HUES48 (cell line): ENCODE results near the gene BST2.

Experiments
- H3K27ac ChIP-seq: one replicate; pipeline ENCODE4 v1.7.0; 2013; ENCODE audit warnings: low read depth, low read length, inconsistent platforms
- H3K27me3 ChIP-seq: 2 replicates; pipeline ENCODE4 v1.6.1; 2013; ENCODE audit warnings: mild to moderate bottlenecking, low read length; ENCODE audit not compliant: control insufficient read depth, insufficient read depth
- H3K36me3 ChIP-seq: 2 replicates; pipeline ENCODE4 v1.6.1; 2013; ENCODE audit warnings: low read length; ENCODE audit not compliant: control insufficient read depth, insufficient read depth
- H3K4me1 ChIP-seq: 2 replicates; pipeline ENCODE4 v1.6.1; 2013; ENCODE audit warnings: mild to moderate bottlenecking, low read length; ENCODE audit not compliant: control insufficient read depth, insufficient read depth
- H3K4me3 ChIP-seq: 2 replicates; pipeline ENCODE4 v1.5.1; 2013; ENCODE audit warnings: mild to moderate bottlenecking, low read depth, low read length
- H3K9ac ChIP-seq: 2 replicates; pipeline ENCODE4 v1.6.1; 2013; ENCODE audit warnings: mild to moderate bottlenecking, low read depth, low read length, moderate library complexity
- H3K9me3 ChIP-seq: 2 replicates; pipeline ENCODE4 v1.6.1; 2013; ENCODE audit warnings: low read length; ENCODE audit not compliant: control insufficient read depth, insufficient read depth

BST2 gene

GRCh38 chr19:17419154-17419620, 13.8 kb upstream of the BST2 start:
- H3K9ac ChIP-seq, result peak overlapping the region; percentile 27; the same call in 1 of the 2 replicates
- H3K36me3 ChIP-seq, result 0 out of 2 replicates have a peak, but pooled peaks cover 5% of the 10 kb centered on the region
- peak overlapping the region; percentile 82 for H3K27ac ChIP-seq
- H3K27me3 ChIP-seq, result peaks cover 11% of the 10 kb centered on the region
- H3K4me1 ChIP-seq, result peaks cover 19% of the 10 kb centered on the region; the same call in 1 of the 2 replicates
- H3K4me3 ChIP-seq, result peak overlapping the region; percentile 56
- no peaks in the 10 kb centered on the region for H3K9me3 ChIP-seq

- Histone ChIP-seq H3K27ac (peak overlapping the region; percentile 82), H3K9ac (no peak overlapping the region), H3K4me3 (peak overlapping the region; percentile 56; the same call in 1 of the 2 replicates), H3K9me3 (no peaks in the 10 kb centered on the region), H3K4me1 (peaks cover 19% of the 10 kb centered on the region; the same call in 1 of the 2 replicates), H3K36me3 (0 out of 2 replicates have a peak, but pooled peaks cover 3% of the 10 kb centered on the region), H3K27me3 (peaks cover 11% of the 10 kb centered on the region)
Measured at GRCh38 chr19:17418710-17419109, 13.3 kb upstream of the BST2 start.

GRCh38 chr19:17415121-17415520, 9.7 kb upstream of the BST2 start:
- H3K4me1 ChIP-seq, result peaks cover 21% of the 10 kb centered on the region; the same call in 1 of the 2 replicates
- H3K27me3 ChIP-seq, result peaks cover 11% of the 10 kb centered on the region
- H3K36me3 ChIP-seq, result no peaks in the 10 kb centered on the region
- H3K9me3 ChIP-seq, result no peaks in the 10 kb centered on the region
- H3K27ac ChIP-seq, result peak overlapping the region; percentile 94
- H3K9ac ChIP-seq, result no peak overlapping the region
- H3K4me3 ChIP-seq, result peak overlapping the region; percentile 48

DNA sequence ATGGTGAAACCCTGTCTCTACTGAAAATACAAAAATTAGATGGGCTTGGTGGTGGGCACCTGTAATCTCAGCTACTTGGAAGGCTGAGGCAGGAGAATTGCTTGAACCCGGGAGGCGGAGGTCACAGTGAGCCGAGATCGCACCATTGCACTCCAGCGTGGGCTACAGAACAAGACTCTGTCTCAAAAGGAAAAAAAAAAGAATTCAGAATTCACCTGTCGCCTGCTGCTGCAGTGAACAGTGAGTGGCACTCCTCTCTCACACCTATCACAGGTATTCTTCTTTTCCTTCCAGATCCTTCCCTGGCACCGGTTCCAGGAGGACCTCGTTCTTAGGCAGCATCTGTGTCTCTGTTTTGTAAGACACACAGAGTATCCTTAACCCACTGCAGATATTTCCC, 8.7 kb upstream of the BST2 start:
- Histone ChIP-seq H3K4me1 (peaks cover 19% of the 10 kb centered on the region; the same call in 1 of the 2 replicates), H3K36me3 (no peaks in the 10 kb centered on the region), H3K9ac (no peak overlapping the region), H3K9me3 (no peaks in the 10 kb centered on the region), H3K4me3 (no peak overlapping the region), H3K27me3 (peaks cover 11% of the 10 kb centered on the region), H3K27ac (peak overlapping the region; percentile 94)

GRCh38 chr19:17411801-17412200, 6.4 kb upstream of the BST2 start:
- H3K9ac ChIP-seq, result no peak overlapping the region
- no peak overlapping the region for H3K27ac ChIP-seq
- H3K4me1 ChIP-seq, result peaks cover 15% of the 10 kb centered on the region; the same call in 1 of the 2 replicates
- H3K36me3 ChIP-seq, result no peaks in the 10 kb centered on the region
- H3K9me3 ChIP-seq, result no peaks in the 10 kb centered on the region
- H3K27me3 ChIP-seq, result peaks cover 9% of the 10 kb centered on the region
- H3K4me3 ChIP-seq, result no peak overlapping the region

DNA sequence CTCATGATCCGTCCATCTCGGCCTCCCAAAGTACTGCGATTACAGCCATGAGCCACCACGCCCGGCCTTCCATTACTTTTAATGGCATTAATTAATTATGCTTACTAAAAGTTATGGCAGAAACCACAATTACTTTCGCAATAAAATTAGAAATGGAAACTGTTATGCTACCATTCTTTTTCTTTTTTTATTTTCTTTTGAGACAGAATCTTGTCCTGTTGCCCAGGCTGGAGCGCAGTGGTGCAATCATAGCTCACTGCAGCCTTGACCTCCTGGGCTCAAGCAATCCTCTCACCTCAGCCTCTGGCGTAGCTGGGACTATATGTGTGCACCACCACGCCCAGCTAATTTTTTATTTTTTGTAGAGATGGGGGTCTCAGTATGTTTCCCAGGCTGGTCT, 4.6 kb upstream of the BST2 start:
- peaks cover 14% of the 10 kb centered on the region; the same call in 1 of the 2 replicates for H3K4me1 ChIP-seq
- no peak overlapping the region for H3K9ac ChIP-seq
- no peak overlapping the region for H3K4me3 ChIP-seq
- no peak overlapping the region for H3K27ac ChIP-seq
- H3K27me3 ChIP-seq, result no peaks in the 10 kb centered on the region; the same call in 1 of the 2 replicates
- H3K36me3 ChIP-seq, result no peaks in the 10 kb centered on the region
- H3K9me3 ChIP-seq, result no peaks in the 10 kb centered on the region

DNA sequence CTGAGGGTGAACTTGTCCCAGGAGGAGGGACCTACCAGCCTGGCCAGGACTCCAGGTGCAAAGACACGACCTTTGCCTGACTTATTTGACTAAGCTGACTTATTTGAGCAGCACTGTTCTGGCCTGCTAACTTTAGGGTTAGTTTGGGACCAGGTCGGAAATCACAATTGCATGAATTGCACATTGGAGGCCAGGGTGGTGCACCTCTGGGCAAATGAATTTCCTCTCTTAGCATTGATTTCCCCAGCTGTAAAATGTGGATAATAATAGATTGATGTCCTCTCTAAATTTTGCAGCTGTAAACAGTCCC, 1.4 kb upstream of the BST2 start:
- H3K4me3 ChIP-seq, result no peak overlapping the region

GRCh38 chr19:17406046-17406886, 836 bp upstream of the BST2 start:
- H3K4me3 ChIP-seq, result no peak overlapping the region
- H3K4me1 ChIP-seq, result peaks cover 8% of the 10 kb centered on the region; the same call in 1 of the 2 replicates
- H3K27me3 ChIP-seq, result no peaks in the 10 kb centered on the region
- peak overlapping the region; percentile 95 for H3K27ac ChIP-seq
- no peaks in the 10 kb centered on the region; the same call in 1 of the 2 replicates for H3K36me3 ChIP-seq
- H3K9me3 ChIP-seq, result no peaks in the 10 kb centered on the region
- H3K9ac ChIP-seq, result 0 out of 2 replicates have a peak overlapping the region, but pooled peaks have one; percentile 10

More for the DNA sequence above, 1.4 kb upstream of the BST2 start:
- H3K36me3 ChIP-seq, result no peaks in the 10 kb centered on the region; the same call in 1 of the 2 replicates
- H3K9me3 ChIP-seq, result no peaks in the 10 kb centered on the region
- no peaks in the 10 kb centered on the region for H3K27me3 ChIP-seq
- peak overlapping the region; percentile 35 for H3K27ac ChIP-seq
- no peak overlapping the region for H3K9ac ChIP-seq
- peaks cover 8% of the 10 kb centered on the region; the same call in 1 of the 2 replicates for H3K4me1 ChIP-seq

- Histone ChIP-seq H3K9ac (peak overlapping the region; percentile 67), H3K27me3 (no peaks in the 10 kb centered on the region), H3K4me1 (peaks cover 8% of the 10 kb centered on the region; the same call in 1 of the 2 replicates), H3K36me3 (no peaks in the 10 kb centered on the region; the same call in 1 of the 2 replicates), H3K27ac (peak overlapping the region; percentile 95), H3K9me3 (no peaks in the 10 kb centered on the region), H3K4me3 (peak overlapping the region; percentile 60)
Measured at GRCh38 chr19:17404621-17405249, 695 bp downstream of the BST2 start.

DNA sequence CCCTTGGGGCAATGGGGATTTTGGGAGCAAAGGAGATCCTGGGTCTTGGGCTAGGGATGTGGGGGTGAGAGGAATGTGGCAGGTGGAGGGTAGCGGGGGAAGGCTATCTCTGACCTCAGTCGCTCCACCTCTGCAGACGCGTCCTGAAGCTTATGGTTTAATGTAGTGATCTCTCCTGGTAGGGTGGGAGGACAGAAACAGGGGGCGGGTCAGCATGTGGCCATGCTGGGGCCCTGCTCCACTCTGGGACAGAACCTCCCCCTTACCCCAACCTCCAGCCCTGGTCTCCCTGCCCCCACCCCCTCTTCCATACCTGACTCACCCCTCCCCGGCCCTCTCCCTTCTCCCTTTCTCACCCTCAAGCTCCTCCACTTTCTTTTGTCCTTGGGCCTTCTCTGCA, 1.4 kb downstream of the BST2 start:
- Histone ChIP-seq H3K4me3 (peak overlapping the region; percentile 60), H3K27me3 (no peaks in the 10 kb centered on the region), H3K36me3 (no peaks in the 10 kb centered on the region; the same call in 1 of the 2 replicates), H3K9ac (peak overlapping the region; percentile 67), H3K27ac (peak overlapping the region; percentile 95), H3K4me1 (peaks cover 8% of the 10 kb centered on the region; the same call in 1 of the 2 replicates), H3K9me3 (no peaks in the 10 kb centered on the region)
